ENCODE results near the gene CEP170B.

- TF ChIP-seq ZNF274 (IDR thresholded peaks at IDR 0.05; ENCODE audit: low read depth, low read length) (no peak), YY1 (IDR thresholded peaks at IDR 0.05; ENCODE audit: insufficient read depth, insufficient read length) (no peak), SUZ12 (IDR thresholded peaks at IDR 0.05; ENCODE audit: extremely low read depth, insufficient read depth, insufficient read length) (no peak)
Measured at GRCh38 chr14:104917993-104918392, 52.9 kb downstream of the CEP170B start.
